ENCODE results near the gene CDNF. TPM values are rescaled to one million over a fixed set of nuclear protein-coding genes. Genes with fewer than 3 reads are reported as not detected.
"Not testable (repeated sequence)": the region's sequence is repeated elsewhere in the genome, so short reads cannot be mapped to it uniquely, and the experiment has no call there.

The CDNF gene
- total RNA-seq, result under 1 TPM; 0.63 to 0.75 TPM

- Mint-ChIP-seq H3K27ac (peak within 1 kb of the TSS; percentile 82), H3K4me1 (peaks cover 24% of the 10 kb centered on the region)
- CTCF ChIA-PET, result interaction anchor here (0.9 to 3.1 kb wide), 21 partner anchors 9 to 339 kb away, joined by 3 to 24 read pairs (median 4); partner anchors contain the start of genes DCLRE1C, MEIG1 and SUV39H2
These were observed at the start of gene CDNF, which contains the start of the genes HSPA14 and MSANTD7 for GRCh38 chr10:14837757-14838581. CDNF (minus strand) TSS chr10:14838037; CDS start chr10:14837946, 91 bp downstream. HSPA14 (plus strand) TSS chr10:14838306; CDS start chr10:14838403, 97 bp downstream. MSANTD7 (plus strand) TSS chr10:14838306; CDS start chr10:14842285, 3,979 bp downstream.

GRCh38 chr10:14884082-14884481 lies 46.2 kb upstream of the CDNF start:
- H3K9me3 Mint-ChIP-seq, result no peaks in the 10 kb centered on the region
- no peak overlapping the region for H3K4me3 Mint-ChIP-seq
- H3K36me3 Mint-ChIP-seq (ENCODE audit: low read depth), result peaks cover 13% of the 10 kb centered on the region
- no peak overlapping the region for H3K27ac Mint-ChIP-seq
- ChIA-PET CTCF (no interaction called here), POLR2A (interaction anchor here (1.0 to 2.0 kb wide), 2 partner anchors 19 to 46 kb away, joined by 3 to 6 read pairs; partner anchors contain the start of genes CDNF, HSPA14 and MSANTD7)
- H3K4me1 Mint-ChIP-seq, result peaks cover 33% of the 10 kb centered on the region
- no peaks in the 10 kb centered on the region for H3K27me3 Mint-ChIP-seq
- no peak for DNase-seq

More at GRCh38 chr10:14837757-14838581, at the start of gene CDNF, which contains the start of the genes HSPA14 and MSANTD7:
- peak; percentile 99 for DNase-seq
- POLR2A ChIA-PET, result interaction anchor here (0.7 to 3.5 kb wide), 38 partner anchors 10 to 1599 kb away, joined by 3 to 53 read pairs (median 6); partner anchors contain the start of genes DCLRE1C, MEIG1, NMT2 and PTER
- Mint-ChIP-seq H3K9me3 (no peaks in the 10 kb centered on the region), H3K4me3 (peak within 1 kb of the TSS; percentile 88), H3K36me3 (ENCODE audit: low read depth) (peaks cover 28% of the 10 kb centered on the region), H3K27me3 (no peaks in the 10 kb centered on the region)

- peak overlapping the region; percentile 78 for H3K27ac Mint-ChIP-seq
- no peaks in the 10 kb centered on the region for H3K9me3 Mint-ChIP-seq
- no peak for DNase-seq
- peaks cover 53% of the 10 kb centered on the region for H3K4me1 Mint-ChIP-seq
- H3K4me3 Mint-ChIP-seq, result peak overlapping the region; percentile 82
- POLR2A ChIA-PET, result interaction anchor here (0.9 to 4.8 kb wide), 6 partner anchors 21 to 695 kb away, joined by 3 to 53 read pairs (median 14); partner anchors contain the start of genes CDNF, HSPA14, MEIG1 and MSANTD7
- H3K27me3 Mint-ChIP-seq, result no peaks in the 10 kb centered on the region
- CTCF ChIA-PET, result interaction anchor here (1.0 to 2.2 kb wide), 3 partner anchors 10 to 44 kb away, joined by 3 to 12 read pairs (median 4); no protein-coding TSS in a partner anchor
- peaks cover 18% of the 10 kb centered on the region for H3K36me3 Mint-ChIP-seq (ENCODE audit: low read depth)
These were observed 42.4 kb upstream of the CDNF start for GRCh38 chr10:14880229-14880628.

GRCh38 chr10:14879928-14880193 lies 42.0 kb upstream of the CDNF start:
- POLR2A ChIA-PET, result interaction anchor here (0.6 to 4.8 kb wide), 8 partner anchors 10 to 694 kb away, joined by 3 to 53 read pairs (median 8); partner anchors contain the start of genes CDNF, HSPA14, MEIG1 and MSANTD7

GRCh38 chr10:14879124-14879927 lies 41.5 kb upstream of the CDNF start:
- no peaks in the 10 kb centered on the region for H3K9me3 Mint-ChIP-seq
- H3K27ac Mint-ChIP-seq, result peak overlapping the region; percentile 78
- DNase-seq, result peak; percentile 19
- H3K4me1 Mint-ChIP-seq, result peaks cover 53% of the 10 kb centered on the region
- no peaks in the 10 kb centered on the region for H3K27me3 Mint-ChIP-seq
- H3K36me3 Mint-ChIP-seq (ENCODE audit: low read depth), result peaks cover 18% of the 10 kb centered on the region
- POLR2A ChIA-PET, result interaction anchor here (0.6 to 4.8 kb wide), 21 partner anchors 10 to 694 kb away, joined by 3 to 53 read pairs (median 5); partner anchors contain the start of genes CDNF, DCLRE1C, HSPA14 and MEIG1
- peak overlapping the region; percentile 82 for H3K4me3 Mint-ChIP-seq
- CTCF ChIA-PET, result interaction anchor here (1.0 to 2.2 kb wide), 7 partner anchors 11 to 291 kb away, joined by 3 to 15 read pairs (median 5); partner anchors contain the start of genes CDNF, HSPA14 and MSANTD7

More at GRCh38 chr10:14879928-14880193, 42.0 kb upstream of the CDNF start:
- no peak for DNase-seq
- H3K27ac Mint-ChIP-seq, result peak overlapping the region; percentile 78
- CTCF ChIA-PET, result interaction anchor here (1.0 to 2.2 kb wide), 3 partner anchors 10 to 44 kb away, joined by 3 to 12 read pairs (median 4); no protein-coding TSS in a partner anchor
- peaks cover 53% of the 10 kb centered on the region for H3K4me1 Mint-ChIP-seq
- peaks cover 18% of the 10 kb centered on the region for H3K36me3 Mint-ChIP-seq (ENCODE audit: low read depth)
- peak overlapping the region; percentile 82 for H3K4me3 Mint-ChIP-seq
- no peaks in the 10 kb centered on the region for H3K9me3 Mint-ChIP-seq
- H3K27me3 Mint-ChIP-seq, result no peaks in the 10 kb centered on the region

GRCh38 chr10:14878266-14879123 lies 40.7 kb upstream of the CDNF start, which contains the start of gene SUV39H2:
SUV39H2 (plus strand) TSS chr10:14878866; CDS start chr10:14878889, 23 bp downstream.
- CTCF ChIA-PET, result interaction anchor here (1.0 to 1.9 kb wide), 7 partner anchors 11 to 290 kb away, joined by 3 to 15 read pairs (median 5); partner anchors contain the start of genes CDNF, HSPA14 and MSANTD7
- H3K27me3 Mint-ChIP-seq, result no peaks in the 10 kb centered on the region
- POLR2A ChIA-PET, result interaction anchor here (0.8 to 4.8 kb wide), 22 partner anchors 10 to 693 kb away, joined by 3 to 53 read pairs (median 5); partner anchors contain the start of genes CDNF, DCLRE1C, HSPA14 and MEIG1
- H3K4me3 Mint-ChIP-seq, result peak within 1 kb of the TSS; percentile 95
- H3K36me3 Mint-ChIP-seq (ENCODE audit: low read depth), result peaks cover 18% of the 10 kb centered on the region
- peak; percentile 96 for DNase-seq
- H3K4me1 Mint-ChIP-seq, result peaks cover 56% of the 10 kb centered on the region
- H3K27ac Mint-ChIP-seq, result peak within 1 kb of the TSS; percentile 82
- no peaks in the 10 kb centered on the region for H3K9me3 Mint-ChIP-seq

- no peak for DNase-seq
- POLR2A ChIA-PET, result interaction anchor here (2.3 kb wide), 1 partner anchor 77 kb away, joined by 32 read pairs; the partner anchor contains the start of gene DCLRE1C
- peaks cover 45% of the 10 kb centered on the region for H3K4me1 Mint-ChIP-seq
- H3K27me3 Mint-ChIP-seq, result no peaks in the 10 kb centered on the region
- peaks cover 6% of the 10 kb centered on the region for H3K36me3 Mint-ChIP-seq (ENCODE audit: low read depth)
- peak overlapping the region; percentile 95 for H3K4me3 Mint-ChIP-seq
- no peaks in the 10 kb centered on the region for H3K9me3 Mint-ChIP-seq
- no peak overlapping the region for H3K27ac Mint-ChIP-seq
- CTCF ChIA-PET, result interaction anchor here (1.9 kb wide), 1 partner anchor 25 kb away, joined by 4 read pairs; no protein-coding TSS in a partner anchor
These were observed 38.9 kb upstream of the CDNF start for GRCh38 chr10:14876764-14877163.

GRCh38 chr10:14875941-14876340 lies 38.1 kb upstream of the CDNF start:
- peaks cover 10% of the 10 kb centered on the region for H3K36me3 Mint-ChIP-seq (ENCODE audit: low read depth)

GRCh38 chr10:14873090-14873760 lies 35.4 kb upstream of the CDNF start:
- Mint-ChIP-seq H3K9me3 (no peaks in the 10 kb centered on the region), H3K4me1 (peaks cover 24% of the 10 kb centered on the region), H3K27me3 (no peaks in the 10 kb centered on the region), H3K4me3 (no peak overlapping the region), H3K36me3 (ENCODE audit: low read depth) (peaks cover 23% of the 10 kb centered on the region), H3K27ac (no peak overlapping the region)
- ChIA-PET POLR2A (interaction anchor here (1.0 to 1.2 kb wide), 2 partner anchors 81 to 336 kb away, joined by 3 read pairs; no protein-coding TSS in a partner anchor), CTCF (interaction anchor here (0.9 kb wide), 1 partner anchor 86 kb away, joined by 3 read pairs; the partner anchor contains the start of gene MEIG1)
- DNase-seq, result no peak

More at GRCh38 chr10:14875941-14876340, 38.1 kb upstream of the CDNF start:
- no peak overlapping the region for H3K27ac Mint-ChIP-seq
- H3K9me3 Mint-ChIP-seq, result no peaks in the 10 kb centered on the region
- DNase-seq, result no peak
- ChIA-PET CTCF (no interaction called here), POLR2A (interaction anchor here (1.4 kb wide), 1 partner anchor 78 kb away, joined by 3 read pairs; the partner anchor contains the start of gene DCLRE1C)
- peaks cover 38% of the 10 kb centered on the region for H3K4me1 Mint-ChIP-seq
- no peaks in the 10 kb centered on the region for H3K27me3 Mint-ChIP-seq
- H3K4me3 Mint-ChIP-seq, result no peak overlapping the region

- CTCF ChIA-PET, H3K27me3 Mint-ChIP-seq, H3K4me3 Mint-ChIP-seq, POLR2A ChIA-PET, H3K27ac Mint-ChIP-seq, H3K9me3 Mint-ChIP-seq, DNase-seq, H3K4me1 Mint-ChIP-seq: not testable (repeated sequence)
- peaks cover 56% of the 10 kb centered on the region for H3K36me3 Mint-ChIP-seq (ENCODE audit: low read depth)
These were observed 27.0 kb upstream of the CDNF start for GRCh38 chr10:14864871-14865270.

- POLR2A ChIA-PET, CTCF ChIA-PET, H3K9me3 Mint-ChIP-seq: not testable (repeated sequence)
These were observed 26.6 kb upstream of the CDNF start for GRCh38 chr10:14864466-14864865.

More at GRCh38 chr10:14864466-14864865, 26.6 kb upstream of the CDNF start:
- not testable (repeated sequence) for H3K4me3 Mint-ChIP-seq, H3K27me3 Mint-ChIP-seq, H3K4me1 Mint-ChIP-seq, H3K27ac Mint-ChIP-seq, DNase-seq
- peaks cover 52% of the 10 kb centered on the region for H3K36me3 Mint-ChIP-seq (ENCODE audit: low read depth)

Data from activated CD4-positive, alpha-beta memory T cell treated with anti-CD3 and anti-CD28 coated beads, Interleukin-2, amount 10 ng/mL, durations not matched to agents 7 days and 5 days (primary cell).